GM12872 (cell line): ENCODE data around the gene GADD45GIP1.

Source experiments
- TF ChIP-seq, protein P1 (sequence below): IDR thresholded peaks from 3 replicates; pipeline ENCODE4 v1.5.1; 2011; ENCODE audit warnings: low read depth, mild to moderate bottlenecking, low read length, moderate library complexity; ENCODE audit not compliant: insufficient read depth

The GADD45GIP1 gene

DNA sequence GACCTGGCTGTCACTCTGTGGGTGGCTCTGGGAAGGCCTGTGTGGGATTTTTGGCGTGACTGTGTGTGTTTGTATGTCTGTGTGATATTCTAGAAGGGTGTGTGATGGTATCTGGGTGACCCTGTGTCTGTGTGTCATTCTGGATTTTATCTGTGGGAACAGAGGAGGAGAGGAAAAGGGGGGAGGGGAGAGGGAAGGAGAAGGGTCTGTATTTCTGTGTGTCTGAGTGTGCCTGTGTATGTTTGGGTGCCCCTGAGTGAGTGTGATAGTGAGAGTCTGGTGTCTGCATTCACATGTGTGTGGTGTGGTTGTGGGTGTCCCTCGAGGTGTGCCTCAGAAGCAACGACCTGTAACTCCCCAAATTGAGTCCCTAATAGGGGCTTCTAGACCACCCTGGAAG is 30.2 kb upstream of the GADD45GIP1 start:
- TF ChIP-seq, protein P1, sequence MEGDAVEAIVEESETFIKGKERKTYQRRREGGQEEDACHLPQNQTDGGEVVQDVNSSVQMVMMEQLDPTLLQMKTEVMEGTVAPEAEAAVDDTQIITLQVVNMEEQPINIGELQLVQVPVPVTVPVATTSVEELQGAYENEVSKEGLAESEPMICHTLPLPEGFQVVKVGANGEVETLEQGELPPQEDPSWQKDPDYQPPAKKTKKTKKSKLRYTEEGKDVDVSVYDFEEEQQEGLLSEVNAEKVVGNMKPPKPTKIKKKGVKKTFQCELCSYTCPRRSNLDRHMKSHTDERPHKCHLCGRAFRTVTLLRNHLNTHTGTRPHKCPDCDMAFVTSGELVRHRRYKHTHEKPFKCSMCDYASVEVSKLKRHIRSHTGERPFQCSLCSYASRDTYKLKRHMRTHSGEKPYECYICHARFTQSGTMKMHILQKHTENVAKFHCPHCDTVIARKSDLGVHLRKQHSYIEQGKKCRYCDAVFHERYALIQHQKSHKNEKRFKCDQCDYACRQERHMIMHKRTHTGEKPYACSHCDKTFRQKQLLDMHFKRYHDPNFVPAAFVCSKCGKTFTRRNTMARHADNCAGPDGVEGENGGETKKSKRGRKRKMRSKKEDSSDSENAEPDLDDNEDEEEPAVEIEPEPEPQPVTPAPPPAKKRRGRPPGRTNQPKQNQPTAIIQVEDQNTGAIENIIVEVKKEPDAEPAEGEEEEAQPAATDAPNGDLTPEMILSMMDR, result no peak

DNA sequence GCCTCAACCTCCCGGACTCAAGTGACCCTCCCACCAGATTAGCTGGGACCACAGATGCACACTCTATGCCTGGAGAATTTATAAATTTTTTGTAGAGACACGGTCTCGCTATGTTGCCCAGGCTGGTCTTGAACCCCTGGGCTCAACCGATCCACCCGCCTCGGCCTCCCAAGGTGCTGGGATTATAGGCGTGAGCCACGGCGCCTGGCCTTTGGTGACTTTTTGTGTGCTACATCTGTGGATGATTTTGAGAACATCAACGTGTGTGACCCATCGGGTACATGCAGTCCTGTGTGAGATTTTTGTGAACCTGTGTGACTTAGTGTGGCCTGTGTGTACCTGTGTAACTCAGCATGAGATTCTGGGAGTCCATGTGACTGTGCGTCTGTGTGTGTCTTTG is 29.7 kb upstream of the GADD45GIP1 start:
- TF ChIP-seq, protein P1, result no peak

DNA sequence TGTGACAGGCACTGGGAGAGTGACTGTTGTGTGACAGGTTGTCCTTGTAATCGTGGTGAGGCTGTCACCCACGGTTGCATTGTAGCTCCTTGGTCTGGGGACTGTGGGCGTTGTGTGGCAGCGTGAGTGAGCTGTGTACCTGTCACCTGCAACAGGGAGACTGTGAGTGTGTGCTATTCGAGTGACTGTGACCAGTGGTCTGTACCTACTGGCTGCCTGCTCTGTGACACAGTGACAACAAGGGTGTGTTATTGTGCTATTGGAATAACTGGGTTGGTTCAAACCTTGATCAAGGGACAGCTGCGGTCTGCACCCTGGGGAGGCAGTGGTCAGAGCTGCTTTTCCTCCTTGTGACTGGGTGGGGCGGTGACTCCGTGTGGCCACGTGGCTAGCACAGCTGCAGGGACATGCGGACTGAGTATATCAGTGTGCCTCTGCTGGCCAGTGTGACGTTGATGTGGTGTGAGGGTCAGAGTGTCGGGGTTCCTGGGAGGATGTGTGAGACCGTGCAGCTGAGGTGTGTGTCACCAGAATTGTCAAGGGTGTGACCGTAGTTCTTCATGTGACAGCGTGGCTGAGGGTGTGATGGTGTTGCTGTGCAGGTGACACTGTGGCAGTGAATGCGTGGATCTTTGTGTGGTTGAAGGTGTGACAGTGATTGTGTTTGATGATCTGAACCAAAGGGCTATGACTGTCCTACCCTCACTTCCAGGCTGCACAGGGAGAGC is 28.2 kb upstream of the GADD45GIP1 start:
- TF ChIP-seq, protein P1, result no peak

DNA sequence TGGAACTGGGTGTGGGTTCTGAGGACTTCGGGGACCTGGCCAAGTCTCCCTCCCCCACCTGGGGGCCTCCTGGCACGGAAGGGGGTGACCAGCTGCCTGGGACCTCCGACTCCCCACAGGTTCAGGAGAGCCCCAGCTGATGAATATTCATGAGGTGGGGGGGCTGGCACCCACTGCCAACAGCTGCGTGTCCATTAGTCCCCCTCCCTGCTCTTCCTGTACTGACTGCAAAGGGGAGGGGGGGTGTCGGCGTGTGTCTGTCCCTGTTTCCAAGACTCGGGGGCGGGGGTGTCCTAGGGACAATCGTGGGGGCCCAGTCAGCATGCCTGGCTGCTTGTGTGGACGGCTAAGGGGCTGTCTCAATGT is 27.6 kb upstream of the GADD45GIP1 start:
- TF ChIP-seq, protein P1, result no peak

DNA sequence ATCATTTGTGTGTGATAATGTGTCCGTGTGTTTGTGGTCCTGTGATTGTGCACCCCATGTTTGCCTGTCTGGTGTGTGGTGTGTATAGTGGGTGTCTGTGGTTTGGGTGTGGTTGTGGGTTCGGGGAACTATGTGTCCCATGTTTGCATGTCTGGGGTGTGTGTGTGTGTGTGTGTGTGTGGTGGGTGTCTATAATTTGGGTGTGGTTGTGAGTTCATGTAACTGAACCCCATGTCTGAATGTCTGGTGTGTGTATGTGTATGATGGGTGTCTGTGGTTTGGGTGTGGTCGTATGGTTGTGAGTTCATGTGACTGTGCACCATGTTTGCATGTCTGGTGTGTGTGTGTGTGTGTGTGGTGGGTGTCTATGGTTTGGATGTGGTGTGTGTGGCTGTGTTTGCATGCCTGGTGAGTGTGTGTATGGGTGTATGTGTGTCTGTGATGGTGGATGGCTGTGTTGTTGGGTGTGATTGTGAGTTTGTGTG is 27.2 kb upstream of the GADD45GIP1 start:
- TF ChIP-seq, protein P1, result no peak

DNA sequence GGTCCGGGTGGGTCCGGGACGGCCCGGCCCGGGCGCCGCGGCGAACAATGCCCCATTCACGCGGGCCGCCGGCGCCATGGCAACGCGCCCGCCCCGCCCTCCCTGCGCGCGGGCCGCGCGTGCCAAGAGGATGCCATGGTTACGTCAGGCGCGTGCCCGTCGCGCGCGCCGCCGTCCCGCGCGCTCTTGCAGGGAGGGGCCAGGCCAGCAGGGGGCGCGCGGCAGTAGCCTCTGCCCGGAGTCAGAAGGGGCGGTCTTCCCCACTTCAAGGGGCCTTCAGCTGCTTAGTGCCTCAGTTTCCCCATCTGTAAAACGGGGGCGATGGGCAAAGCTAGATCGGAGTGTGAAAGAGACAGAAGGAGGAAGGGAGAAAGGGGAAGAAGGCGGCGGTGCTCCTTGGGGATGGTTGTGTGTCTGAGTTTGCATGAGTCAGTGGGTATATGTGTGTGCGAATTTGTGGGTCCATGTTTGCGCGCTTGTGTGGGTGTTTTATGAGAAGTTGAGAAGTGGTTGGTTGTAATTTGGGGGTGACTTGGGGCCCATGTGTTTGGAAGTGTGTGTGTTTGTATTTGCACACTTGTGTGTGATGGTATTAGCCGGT is 26.6 kb upstream of the GADD45GIP1 start:
- TF ChIP-seq, protein P1, result peak; percentile 79

DNA sequence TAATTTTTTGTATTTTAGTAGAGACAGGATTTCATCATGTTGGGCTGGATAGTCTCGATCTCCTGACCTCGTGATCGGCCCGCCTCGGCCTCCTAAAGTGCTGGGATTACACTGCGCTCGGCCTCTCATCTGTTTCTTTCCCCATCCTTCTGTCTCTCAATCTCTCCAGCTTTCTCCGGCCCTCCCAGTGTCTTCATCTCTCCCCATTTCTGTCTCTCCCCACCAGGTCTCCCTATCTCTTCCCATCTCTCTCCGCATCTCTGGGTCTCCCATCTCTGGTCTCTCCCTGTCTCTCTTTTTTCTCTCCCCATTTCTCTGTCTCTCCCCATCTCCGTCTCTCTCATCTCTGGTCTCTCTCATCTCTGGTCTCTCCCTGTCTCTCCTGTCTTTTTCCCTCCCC is 26.1 kb upstream of the GADD45GIP1 start:
- TF ChIP-seq, protein P1, result no peak
